ENCODE results near the gene PCNX3.

PCNX3 gene

DNA sequence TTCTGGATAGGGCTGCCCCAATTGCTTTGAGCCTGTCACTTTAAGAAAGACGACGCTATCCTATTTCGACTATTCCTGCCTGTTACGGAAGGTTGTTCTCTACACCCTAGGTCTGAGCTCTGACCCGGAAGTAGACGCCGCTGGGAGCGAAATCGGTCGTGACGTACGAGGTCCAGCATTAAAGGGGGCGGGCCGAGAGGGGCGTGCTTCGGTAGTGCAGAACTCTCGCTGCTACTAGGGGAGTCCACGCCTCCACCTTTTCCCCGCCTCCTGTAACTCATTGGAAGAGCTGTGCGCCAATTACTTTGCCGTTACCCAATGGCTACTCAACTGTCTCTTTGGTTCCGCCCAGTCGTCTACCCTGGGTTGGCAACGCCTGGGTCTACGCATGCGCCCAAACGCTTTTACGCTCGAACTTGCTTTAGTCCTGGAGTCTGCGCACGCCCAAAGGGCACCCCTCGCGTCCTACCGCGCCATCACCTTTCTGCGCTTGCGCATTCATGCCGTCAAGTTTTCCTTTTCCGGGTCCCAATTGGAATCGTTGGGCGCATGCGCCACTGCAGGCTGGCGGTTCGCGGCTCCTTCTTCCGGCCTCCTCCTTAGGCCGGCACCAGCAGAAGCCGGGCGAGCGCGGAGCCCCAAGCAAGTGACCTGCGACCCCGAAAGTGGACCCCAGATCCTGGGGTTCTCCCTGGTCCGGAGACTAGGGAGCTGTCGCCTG is at the start of gene PCNX3:
PCNX3 (plus strand) TSS at position 548 of the 721 bp plus-strand sequence. CDS start 536 bp downstream, outside the sequence.
- peak; percentile 99 for DNase-seq

DNA sequence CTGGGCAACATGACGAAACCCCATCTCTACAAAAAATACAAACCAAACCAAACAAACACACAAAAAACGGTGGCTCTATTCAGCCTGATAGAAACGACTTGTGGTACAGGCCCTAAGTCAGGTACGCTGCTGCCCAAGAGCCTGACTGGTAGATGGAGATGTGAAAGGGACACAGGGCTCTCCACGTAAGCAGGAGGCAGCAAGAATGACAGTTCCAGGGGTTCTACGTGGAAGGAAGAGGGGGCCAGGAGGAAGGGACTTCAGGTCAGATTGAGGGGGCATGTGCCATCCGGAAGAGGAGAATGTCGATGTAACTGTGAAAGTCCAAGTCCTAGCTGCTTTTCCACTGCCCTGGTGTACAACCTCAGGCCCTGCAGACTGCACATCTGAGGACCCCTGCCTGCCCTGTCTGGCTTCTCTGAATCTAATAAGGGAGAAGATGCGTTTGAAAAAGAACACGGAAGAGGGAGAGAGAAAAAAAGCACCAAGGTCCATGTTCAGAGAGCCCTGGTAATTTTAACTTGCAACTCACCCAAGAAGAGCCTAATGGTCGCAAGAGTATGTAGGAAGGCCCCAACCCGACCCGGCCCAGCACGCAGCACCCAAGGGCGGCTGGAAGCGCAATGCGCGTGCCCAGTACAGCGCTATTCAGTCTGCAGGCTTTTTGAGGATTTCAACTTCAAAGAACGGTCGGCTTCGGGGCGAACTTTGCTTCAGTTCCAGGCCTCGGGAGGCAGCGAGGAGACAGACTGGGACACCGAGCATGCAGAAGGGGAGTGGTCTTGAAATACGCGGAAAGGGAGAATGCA is 46.2 kb upstream of the PCNX3 start:
- no peak for DNase-seq

DNA sequence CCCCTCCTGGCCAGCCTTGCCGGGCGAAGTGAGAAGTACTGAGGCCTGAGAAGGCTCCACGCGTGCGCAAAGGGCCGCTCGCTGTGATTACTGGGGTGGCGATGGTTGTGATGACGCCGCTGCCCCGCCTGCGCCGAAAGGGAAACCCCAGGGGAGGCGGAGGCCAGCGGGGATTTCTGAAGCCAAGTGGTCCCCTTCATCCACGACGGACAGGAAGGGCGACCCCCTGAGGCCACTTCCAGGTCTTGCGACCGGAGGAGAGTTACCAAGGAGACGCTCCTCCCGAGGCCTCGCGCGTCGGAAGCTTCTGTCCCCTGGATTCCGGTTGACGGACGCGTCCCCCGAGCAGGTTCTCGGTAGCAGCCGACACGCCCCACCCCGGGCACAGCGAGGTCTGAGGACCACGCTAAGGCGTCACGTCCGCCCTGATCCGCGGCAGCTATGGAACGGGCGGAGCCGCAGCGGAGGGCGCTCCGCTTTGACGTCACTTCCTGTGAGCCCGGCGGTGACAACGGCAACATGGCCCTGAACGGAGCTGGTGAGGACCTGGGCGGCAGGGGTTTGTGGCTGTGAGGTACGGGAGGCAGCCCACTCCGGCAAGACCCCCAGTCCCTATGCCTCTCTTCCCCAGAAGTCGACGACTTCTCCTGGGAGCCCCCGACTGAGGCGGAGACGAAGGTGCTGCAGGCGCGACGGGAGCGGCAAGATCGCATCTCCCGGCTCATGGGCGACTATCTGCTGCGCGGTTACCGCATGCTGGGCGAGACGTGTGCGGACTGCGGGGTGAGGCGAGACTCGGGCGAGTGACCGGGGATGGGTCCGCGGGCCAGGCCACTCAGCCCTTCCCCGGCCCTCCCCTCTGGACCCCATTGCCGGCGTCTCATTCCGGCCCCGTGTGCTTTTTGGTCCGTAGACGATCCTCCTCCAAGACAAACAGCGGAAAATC is 45.3 kb upstream of the PCNX3 start, which contains the start of gene ZNRD2:
ZNRD2 (plus strand) TSS at position 505 of the 946 bp plus-strand sequence; CDS start at position 520, 15 bp downstream.
- DNase-seq = peak; percentile 77

DNA sequence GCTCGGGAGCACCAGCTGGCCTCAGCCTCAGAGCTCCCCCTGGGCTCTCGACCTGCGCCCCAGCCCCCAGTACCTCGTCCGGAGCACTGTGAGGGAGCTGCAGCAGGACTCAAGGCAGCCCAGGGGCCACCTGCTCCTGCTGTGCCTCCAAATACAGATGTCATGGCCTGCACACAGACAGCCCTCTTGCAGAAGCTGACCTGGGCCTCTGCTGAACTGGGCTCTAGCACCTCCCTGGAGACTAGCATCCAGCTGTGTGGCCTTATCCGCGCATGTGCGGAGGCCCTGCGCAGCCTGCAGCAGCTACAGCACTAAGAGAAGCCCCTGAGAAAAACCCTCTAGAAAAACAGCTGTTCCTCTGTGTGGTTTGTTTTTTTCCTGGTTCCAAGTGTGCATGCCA is 44.2 kb upstream of the PCNX3 start:
- no peak for DNase-seq

DNA sequence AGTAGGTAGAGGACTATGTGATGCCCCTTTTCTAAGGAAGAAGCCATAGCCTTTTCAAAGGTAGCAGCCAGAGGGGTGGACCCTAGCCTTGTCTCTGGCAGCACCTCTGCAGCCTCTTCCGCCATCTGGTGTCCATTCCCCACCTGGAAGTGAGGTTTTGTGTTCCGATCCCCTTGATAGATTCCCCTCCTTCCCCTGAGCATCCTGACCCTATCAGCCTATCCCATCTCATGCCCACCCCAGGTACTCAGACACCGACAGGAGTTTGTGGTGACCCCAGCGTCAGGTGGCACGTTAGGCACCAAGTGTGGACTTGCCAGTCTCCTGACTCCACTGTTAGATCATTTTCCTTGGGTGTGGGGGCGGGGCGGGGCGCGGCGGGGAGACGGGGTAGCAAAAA is 43.6 kb upstream of the PCNX3 start:
- no peak for DNase-seq

DNA sequence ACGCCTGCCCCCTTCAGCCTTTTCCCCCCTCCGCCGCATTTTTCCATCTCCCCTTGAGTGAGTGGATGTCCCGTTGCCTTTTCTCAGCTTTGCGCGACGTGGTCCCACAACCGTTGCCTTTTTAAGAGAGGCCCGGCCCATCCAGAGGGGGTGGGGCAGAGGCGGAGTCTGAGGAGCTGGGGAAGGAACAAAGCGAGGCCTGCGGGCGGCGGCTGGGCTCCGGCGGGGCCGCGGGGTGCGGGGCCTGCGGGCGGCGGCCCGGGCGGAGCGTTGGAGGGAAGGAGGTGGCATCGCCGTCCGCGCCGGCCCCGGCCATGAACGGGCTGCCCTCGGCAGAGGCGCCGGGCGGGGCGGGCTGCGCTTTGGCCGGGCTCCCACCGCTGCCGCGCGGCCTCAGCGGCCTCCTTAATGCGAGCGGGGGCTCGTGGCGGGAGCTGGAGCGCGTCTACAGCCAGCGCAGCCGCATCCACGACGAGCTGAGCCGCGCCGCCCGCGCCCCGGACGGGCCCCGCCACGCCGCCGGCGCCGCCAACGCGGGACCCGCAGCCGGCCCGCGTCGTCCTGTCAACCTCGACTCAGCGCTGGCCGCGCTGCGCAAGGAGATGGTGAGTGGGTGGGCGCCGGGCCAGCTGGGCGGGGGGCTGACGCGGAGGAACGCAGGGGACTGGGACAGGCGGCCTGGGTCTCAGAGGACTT is 43.1 kb upstream of the PCNX3 start, which contains the start of gene FAM89B:
FAM89B (plus strand) TSS at position 183 of the 696 bp plus-strand sequence; CDS start at position 315, 132 bp downstream.
- DNase-seq = no peak

DNA sequence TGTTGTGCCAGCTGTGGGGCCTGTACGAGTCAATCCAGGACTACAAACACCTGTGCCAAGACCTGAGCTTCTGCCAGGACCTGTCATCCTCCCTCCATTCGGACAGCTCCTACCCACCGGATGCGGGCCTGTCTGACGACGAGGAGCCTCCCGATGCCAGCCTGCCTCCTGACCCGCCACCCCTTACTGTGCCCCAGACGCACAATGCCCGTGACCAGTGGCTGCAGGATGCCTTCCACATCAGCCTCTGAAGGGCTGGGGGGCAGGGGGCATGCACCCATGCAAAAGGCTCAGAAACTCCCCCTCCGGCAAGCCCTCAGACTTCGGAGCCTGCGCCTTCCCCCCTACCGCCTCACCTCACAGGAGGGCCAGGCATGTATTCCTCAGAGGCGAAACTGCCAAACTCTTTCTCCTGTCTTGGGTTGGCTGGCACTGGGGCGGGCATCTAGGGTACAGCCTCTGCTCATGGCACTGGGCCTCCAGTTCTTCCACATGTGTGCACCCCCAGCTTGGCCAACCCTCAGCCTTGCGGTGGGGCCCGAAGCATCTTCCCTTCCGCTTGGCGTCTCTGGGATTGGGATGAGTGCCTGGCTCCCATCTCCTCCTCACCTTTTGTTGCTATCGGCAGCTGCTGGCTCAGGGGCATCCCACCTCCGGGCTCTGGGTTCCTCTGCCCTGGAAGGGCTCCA is 42.0 kb upstream of the PCNX3 start:
- DNase-seq = no peak

DNA sequence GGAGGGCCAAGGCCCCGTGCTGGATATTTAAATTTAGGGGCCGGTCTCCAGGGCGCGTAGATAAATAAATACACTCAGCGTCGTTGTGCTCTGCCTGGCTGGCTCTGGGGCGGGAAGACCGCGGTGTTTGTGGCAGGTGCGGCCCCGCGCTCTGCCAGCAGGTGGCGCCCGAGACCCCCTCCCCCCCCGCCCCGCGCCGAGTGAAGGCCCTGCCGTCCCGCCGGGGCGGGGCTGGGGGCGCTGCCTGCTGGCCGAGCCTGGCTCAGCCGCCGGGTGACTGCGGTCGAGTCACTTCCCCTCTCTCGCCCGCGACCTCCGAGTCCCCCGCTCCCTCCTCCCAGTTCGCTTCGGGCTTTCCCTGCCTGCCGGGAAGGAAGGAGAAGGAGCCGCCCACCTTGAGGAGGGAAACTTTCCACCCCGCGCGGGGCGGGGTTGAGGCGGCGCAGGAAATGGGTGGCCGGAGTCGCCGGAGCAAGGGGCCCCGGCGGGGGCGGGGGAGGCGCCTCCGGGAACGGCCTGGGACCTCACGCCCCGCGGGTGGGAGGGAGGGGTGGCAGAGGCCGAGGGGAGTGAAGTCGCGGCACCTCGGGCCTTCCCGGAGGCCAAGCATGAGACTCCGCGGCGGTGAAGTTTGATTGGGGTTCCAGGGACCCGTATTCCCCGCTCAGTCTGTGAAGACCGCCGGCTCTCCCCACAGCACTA is 41.3 kb upstream of the PCNX3 start:
- peak; percentile 49 for DNase-seq

DNA sequence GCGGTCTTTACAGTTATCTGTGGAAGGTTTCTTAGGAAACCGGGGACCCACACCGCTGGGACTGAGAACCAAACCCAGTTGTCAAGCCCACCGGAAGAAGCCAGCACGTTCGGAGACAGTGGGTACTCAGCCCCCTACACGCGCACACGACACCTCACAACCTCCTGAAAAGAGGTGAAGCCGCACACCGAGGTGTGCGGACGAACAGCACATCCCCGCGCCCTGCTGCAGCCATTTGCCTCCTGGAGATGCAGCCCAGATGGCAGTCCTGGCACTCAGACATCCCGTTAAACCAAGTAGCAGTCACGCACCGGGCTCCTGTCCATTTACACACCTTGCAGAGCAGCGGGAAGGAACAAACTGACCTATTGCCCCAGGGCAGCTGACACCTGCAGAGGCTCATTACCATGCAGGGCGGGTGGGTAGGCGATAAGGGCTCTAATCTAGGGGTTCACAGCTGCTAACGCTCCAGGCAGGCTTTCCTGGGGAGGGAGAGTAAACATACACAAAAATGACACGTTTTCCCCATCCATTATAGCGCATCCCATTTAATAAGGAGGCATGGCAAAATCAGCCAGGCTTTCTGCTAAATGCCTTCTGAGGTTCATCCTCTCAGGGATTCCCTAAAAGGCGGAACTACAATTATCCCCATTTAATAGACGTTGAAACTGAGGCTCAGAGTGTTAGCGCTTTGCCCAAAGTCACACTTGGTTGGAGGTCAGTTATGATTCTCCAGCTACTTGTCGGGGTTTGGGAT is 40.6 kb upstream of the PCNX3 start:
- DNase-seq = no peak

DNA sequence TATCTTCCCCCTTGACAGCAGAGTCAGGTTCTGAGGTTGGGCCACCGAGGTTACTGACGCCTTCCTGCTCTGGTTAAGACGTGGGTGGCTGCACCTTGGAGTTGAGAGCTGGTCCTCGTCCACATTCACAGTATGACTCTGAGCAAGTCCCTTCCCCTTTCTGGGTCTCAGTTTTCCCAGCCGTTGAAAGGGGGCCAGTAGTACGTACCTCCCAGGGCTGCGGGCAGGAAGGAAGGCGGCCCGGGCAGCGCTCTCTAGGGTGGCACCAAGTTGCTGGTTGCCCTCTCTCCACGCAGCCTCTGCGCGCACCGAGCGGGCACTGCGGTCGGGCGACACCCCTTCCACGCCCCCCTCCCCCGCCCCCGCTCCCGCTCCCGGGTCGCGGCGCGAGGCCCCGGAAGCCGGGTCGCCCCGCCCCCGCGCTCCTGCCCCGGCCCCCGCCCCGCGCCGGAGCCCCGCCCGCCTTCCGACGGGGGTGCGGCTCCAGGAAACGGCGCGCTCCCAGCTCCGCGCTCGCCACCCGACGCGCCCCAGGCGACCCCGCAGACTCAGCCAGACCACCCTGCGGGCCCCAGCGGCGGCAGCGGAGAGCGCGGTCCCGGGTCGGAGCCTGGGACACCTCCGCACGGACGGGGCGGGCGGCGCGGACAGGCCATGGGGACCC is 39.9 kb upstream of the PCNX3 start, which contains the start of gene EHBP1L1:
EHBP1L1 (plus strand) TSS at position 486 of the 664 bp plus-strand sequence. CDS start 250 bp downstream, outside the sequence.
- DNase-seq = peak; percentile 22

DNA sequence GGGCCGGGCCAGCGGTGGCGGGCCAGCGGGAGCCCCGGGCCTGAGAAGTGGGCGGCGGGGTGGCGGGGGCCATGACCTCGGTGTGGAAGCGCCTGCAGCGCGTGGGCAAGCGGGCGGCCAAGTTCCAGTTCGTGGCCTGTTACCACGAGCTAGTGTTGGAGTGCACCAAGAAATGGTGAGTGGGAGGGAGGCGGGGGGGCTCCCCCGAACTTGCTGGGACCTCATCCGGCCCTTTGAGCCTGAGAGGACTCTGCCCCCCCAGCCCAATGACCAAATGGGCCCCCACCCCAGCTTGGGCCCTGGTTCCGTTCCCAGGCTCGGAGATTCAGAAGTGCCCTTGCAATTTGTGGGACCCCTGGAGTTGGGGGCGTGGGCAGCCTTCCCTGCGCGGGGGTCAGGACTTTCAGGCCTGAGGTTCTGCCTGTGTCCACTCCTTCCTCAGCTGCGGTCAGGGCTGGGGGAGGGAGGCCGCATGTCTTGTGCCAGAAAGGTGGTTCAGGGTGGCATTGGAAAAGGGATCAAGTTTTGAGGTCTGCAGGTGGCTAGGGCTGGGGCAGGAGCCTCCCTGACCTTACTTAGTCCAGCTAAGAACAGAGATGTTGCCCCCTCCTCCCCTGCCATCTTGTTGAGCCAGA is 39.2 kb upstream of the PCNX3 start:
- no peak for DNase-seq

DNA sequence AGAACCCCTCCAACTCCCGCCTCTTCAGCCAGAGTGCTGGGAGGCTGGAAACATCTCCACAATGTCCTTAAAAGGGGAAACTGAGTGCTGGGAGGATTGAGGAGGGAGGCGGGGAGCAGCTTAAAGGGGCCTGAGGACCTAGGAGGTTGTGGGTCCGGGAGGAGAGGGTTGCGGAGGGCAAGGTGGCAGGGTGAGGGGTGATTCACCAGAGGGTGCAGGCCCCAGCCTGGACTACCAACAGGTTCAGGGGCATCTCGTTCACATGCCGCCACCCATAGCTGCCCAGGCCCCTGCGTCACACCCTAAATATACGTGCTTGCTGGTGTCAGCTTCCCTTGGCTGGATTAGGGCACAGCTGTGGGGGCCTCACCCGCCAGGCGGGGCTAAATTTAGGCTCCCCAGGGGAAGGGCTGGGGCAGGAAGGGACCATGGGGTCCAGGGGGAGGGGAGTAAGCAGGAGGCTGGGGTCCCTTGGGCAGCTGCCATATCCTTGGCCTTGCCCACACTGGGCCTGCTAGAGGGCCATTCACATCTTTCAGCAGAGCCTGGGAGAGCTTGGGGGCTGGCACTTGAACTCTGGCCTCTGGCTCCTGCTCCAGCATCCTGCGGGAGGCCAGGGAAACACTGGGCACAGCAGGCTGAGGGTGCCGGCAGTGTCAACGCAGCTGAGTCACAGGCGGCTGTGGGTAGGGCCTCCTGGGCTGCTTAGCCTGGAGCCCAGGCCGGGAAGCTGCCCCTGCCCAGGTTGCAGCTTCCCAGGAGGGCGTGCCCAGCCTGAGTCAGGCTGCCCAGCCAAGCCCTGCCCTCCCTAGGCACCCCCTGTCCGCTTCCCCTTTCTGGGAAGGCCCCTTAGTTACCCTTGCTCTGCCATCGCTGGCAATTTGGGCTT is 38.5 kb upstream of the PCNX3 start:
- DNase-seq = peak; percentile 9

DNA sequence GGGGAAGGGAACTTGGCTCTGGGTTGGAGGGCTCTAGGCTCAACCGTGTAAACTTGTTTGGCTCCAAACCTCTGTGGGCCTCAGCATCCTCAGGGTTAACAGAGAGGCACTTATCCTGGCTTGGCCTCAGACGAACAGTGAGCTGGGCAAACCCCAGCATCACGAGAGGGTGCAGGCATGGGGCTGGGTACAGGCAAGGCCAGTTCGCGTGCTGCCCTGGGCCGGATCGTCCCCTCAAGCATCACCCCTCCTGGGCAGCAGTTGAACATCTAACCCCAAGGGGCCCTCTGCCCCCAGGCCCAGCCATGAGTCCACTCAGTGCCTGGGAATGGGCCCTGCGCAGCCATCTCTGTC is 37.8 kb upstream of the PCNX3 start:
- DNase-seq = no peak

DNA sequence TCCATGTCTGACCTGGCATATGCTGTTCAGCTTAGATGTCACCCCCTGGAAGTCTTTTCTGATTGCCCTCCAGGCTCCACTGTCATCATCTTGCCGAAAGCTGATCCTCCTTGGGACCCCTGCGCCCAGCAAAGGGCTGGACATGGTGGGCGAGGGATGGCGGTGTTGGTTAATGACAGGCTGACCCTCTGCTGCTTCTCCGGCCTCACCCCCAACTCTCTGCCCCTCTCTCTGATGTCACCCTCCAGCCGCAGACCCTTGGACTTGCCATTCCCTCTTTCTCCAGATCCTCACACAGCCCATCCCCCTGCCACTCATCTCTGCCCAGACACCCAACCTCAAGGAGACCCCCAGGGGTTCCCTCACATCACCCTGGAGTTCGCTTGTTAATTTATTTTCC is 37.4 kb upstream of the PCNX3 start:
- DNase-seq = no peak

DNA sequence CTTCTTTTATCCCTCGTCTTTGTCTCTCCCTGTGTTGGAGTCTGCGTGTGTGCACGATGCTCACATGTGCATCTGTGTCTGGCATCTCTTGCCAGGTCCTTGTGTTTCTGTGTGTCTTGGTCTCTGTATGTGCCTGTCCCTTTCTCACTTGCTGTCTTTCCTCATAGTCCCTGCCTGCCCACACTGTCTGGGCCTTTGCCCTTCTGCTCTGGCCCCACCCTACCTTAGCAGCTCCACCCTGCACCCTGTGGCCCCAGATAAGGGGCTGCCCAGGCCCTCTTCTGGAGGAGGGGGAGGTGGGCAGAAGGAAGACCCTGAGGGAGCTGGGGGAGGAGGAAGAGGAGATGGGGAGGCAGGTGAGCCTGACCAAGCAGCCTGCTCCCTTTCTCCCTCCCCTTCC is 36.9 kb upstream of the PCNX3 start:
- DNase-seq = no peak

DNA sequence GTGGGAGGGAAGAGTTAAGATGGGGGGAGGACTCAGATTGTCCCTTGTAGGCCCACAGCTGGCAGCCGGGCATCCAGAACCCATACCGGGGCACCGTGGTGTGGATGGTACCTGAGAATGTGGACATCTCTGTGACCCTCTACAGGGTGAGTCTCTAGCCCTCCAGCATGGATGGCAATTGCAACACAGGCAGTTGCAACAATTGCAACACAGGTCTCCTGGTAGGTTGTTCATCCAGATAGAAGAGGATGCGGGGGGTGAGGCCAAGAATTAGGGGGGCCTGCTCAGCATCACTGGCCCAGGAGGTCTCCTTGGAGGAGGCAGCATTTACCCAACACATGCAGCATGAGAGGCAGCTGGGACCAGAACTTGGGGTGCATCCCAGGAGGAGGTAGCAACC is 36.3 kb upstream of the PCNX3 start:
- DNase-seq = no peak

DNA sequence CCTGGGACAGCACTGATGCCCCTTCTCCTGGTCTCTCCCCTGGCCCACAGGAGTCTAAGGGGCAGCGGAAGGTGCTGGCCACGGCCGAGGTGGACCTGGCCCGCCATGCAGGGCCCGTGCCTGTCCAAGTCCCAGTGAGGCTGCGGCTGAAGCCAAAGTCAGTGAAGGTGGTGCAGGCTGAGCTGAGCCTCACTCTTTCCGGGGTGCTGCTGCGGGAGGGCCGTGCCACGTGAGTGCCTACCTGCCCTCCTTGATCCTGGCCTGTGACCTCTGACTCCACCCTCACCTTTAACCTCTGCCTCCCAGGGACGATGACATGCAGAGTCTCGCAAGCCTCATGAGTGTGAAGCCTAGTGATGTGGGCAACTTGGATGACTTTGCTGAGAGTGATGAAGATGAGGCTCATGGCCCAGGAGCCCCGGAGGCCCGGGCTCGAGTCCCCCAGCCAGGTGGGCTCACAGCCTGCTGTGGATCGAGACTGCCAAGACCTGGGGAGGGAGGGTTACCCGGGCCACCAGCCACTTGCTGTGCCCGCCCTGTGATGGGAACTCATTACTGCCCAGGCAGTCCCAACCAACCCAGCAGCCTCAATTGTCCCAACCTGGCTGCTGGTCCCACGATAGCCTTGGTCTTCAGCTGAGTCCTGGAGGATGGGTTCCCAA is 35.4 kb upstream of the PCNX3 start:
- no peak for DNase-seq
